ENCODE measurements around the gene GPM6B.

GRCh38 chrX:13733506-13733905, 83.4 kb downstream of the GPM6B start:
- TF ChIP-seq, protein P1, sequence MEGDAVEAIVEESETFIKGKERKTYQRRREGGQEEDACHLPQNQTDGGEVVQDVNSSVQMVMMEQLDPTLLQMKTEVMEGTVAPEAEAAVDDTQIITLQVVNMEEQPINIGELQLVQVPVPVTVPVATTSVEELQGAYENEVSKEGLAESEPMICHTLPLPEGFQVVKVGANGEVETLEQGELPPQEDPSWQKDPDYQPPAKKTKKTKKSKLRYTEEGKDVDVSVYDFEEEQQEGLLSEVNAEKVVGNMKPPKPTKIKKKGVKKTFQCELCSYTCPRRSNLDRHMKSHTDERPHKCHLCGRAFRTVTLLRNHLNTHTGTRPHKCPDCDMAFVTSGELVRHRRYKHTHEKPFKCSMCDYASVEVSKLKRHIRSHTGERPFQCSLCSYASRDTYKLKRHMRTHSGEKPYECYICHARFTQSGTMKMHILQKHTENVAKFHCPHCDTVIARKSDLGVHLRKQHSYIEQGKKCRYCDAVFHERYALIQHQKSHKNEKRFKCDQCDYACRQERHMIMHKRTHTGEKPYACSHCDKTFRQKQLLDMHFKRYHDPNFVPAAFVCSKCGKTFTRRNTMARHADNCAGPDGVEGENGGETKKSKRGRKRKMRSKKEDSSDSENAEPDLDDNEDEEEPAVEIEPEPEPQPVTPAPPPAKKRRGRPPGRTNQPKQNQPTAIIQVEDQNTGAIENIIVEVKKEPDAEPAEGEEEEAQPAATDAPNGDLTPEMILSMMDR (conservative IDR thresholded peaks at IDR 0.05; ENCODE audit: low read depth, low read length), result no peak
- TF ChIP-seq POLR2A (IDR thresholded peaks at IDR 0.05; ENCODE audit: low read depth, low read length) (no peak; the same call in 1 of the 2 replicates), MAFK (IDR thresholded peaks at IDR 0.05; ENCODE audit: low read depth, low read length) (no peak), SMC3 (IDR thresholded peaks at IDR 0.05; ENCODE audit: low read depth, low read length) (no peak), RFX5 (IDR thresholded peaks at IDR 0.05; ENCODE audit: low read depth, low read length) (no peak), FOS (IDR thresholded peaks at IDR 0.05; ENCODE audit: low read depth, low read length) (no peak), USF2 (IDR thresholded peaks at IDR 0.05; ENCODE audit: low read depth, low read length) (no peak)
- TF ChIP-seq, protein P2, sequence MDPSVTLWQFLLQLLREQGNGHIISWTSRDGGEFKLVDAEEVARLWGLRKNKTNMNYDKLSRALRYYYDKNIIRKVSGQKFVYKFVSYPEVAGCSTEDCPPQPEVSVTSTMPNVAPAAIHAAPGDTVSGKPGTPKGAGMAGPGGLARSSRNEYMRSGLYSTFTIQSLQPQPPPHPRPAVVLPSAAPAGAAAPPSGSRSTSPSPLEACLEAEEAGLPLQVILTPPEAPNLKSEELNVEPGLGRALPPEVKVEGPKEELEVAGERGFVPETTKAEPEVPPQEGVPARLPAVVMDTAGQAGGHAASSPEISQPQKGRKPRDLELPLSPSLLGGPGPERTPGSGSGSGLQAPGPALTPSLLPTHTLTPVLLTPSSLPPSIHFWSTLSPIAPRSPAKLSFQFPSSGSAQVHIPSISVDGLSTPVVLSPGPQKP (IDR thresholded peaks at IDR 0.05; ENCODE audit: borderline replicate concordance, low read depth, low read length), result no peak

All from IMR-90 (cell line).